GM21515 (cell line): ENCODE measurements around the gene PXDN.
"Not testable (repeated sequence)": the region's sequence is repeated elsewhere in the genome, so short reads cannot be mapped to it uniquely, and the experiment has no call there.

Source experiments
- ATAC-seq: cut with Tn5 transposase; IDR thresholded peaks from one replicate; pipeline ENCODE4 v1.9.1; 2021; ENCODE audit not compliant: unreplicated experiment

The PXDN gene, protein sequence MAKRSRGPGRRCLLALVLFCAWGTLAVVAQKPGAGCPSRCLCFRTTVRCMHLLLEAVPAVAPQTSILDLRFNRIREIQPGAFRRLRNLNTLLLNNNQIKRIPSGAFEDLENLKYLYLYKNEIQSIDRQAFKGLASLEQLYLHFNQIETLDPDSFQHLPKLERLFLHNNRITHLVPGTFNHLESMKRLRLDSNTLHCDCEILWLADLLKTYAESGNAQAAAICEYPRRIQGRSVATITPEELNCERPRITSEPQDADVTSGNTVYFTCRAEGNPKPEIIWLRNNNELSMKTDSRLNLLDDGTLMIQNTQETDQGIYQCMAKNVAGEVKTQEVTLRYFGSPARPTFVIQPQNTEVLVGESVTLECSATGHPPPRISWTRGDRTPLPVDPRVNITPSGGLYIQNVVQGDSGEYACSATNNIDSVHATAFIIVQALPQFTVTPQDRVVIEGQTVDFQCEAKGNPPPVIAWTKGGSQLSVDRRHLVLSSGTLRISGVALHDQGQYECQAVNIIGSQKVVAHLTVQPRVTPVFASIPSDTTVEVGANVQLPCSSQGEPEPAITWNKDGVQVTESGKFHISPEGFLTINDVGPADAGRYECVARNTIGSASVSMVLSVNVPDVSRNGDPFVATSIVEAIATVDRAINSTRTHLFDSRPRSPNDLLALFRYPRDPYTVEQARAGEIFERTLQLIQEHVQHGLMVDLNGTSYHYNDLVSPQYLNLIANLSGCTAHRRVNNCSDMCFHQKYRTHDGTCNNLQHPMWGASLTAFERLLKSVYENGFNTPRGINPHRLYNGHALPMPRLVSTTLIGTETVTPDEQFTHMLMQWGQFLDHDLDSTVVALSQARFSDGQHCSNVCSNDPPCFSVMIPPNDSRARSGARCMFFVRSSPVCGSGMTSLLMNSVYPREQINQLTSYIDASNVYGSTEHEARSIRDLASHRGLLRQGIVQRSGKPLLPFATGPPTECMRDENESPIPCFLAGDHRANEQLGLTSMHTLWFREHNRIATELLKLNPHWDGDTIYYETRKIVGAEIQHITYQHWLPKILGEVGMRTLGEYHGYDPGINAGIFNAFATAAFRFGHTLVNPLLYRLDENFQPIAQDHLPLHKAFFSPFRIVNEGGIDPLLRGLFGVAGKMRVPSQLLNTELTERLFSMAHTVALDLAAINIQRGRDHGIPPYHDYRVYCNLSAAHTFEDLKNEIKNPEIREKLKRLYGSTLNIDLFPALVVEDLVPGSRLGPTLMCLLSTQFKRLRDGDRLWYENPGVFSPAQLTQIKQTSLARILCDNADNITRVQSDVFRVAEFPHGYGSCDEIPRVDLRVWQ (N-terminal part only)

DNA sequence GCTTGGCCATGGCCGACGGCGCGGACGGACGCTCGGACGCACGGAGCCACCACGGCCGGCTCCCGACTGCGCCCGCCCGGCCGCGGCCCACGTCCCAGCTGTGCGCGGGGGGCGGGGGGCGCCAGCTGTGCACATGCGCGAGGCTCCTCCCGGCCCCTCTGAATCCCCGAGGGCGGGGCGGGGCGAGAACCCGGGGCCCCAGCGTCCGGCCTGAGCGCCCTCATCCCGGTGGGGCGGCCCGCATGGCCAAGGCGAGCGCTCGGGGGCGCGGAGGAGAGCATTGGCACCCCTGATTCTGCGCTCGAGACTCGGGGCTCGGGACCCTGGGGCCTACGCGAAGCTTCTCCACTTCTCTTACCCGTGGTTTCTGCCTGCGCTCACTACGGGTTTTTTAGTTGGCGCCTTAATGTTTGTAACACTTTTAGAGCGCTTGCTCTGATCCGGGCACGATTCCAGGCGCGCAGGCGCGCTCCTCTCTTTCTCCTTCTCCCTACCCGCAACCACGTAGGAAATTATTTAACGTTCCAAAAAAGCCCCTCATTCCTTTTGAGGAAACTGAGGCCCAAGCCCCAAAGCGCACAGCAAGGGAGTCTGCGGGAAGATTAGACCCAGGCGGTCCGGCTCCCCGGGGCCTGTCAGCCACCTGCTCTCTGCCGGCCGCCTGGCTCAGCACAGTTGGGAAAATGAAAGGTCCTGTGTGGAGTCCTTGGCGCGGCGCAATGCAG, at the start of gene PXDN:
PXDN (minus strand) TSS at position 70 of the 725 bp plus-strand sequence; CDS start at position 10, 60 bp downstream.
- ATAC-seq, result no peak

DNA sequence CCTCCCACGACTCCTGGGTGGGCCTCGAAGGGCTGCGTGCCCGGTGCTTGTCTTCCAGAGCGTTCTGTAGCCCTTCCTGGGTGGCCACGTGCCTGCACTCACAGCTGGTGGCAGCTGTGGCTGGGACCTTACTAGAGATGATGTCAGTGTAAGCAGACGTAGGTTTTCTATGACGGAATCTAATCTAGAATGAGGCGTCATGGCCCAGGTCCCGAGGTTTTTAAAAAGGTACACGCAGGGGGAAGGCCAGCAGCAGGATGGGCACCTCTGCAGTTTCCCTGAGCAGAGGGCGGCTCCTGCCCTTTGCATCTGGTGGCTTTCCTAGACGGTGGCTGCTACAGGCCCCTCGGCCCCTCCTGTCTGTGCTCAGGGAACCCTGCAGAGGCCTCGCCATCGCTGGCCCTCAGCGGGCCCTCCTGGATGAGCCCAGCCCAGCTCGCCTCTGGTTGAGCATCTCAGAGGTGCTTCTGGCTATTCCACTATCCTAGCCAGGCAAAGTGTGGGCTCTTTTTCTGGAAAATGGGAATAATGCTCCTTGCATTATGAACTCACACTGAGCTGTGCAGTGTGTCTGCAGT, 49.6 kb upstream of the PXDN start:
- ATAC-seq, result no peak

DNA sequence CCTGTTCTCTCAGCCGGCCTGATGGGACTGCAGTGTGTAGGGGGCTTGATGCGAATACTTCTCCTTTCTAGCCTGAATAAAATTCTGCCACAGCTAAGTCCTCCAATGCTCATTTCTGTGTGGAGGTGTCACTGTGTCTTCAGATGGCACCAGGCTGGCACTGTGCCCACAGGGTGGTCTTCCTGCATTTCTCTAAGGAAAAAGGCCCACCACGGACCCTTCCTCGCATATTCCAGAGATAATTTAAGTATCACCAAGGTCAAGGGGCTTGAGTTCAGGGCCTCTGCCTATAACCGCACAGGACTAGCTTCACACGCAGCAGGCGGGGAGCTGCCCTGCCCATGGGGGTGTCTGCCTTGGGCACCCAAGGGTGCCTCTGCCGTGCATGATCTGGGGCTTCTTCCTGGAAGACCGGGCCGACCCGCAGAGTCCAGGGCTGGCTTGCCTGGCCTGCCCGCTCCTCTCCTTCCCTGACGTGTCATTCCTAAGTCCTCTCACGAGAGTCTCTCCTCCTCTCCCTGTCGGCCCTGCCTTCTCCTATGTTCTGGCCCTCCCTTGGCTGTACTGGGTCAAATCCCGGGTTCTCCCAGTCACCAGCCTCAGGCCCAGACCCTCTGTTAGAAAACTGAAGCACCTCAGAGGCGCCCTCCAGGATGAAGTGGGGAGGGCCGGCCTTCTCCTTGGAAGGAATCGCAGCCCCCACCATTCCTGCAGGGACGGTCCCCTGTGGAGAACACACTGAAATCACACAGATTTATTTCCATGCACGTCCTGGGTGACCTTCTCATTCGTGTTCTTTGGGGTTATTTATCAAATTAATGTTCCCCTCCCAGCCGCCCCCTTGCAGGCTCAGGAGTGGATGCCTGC, 48.9 kb upstream of the PXDN start:
- ATAC-seq, result no peak

DNA sequence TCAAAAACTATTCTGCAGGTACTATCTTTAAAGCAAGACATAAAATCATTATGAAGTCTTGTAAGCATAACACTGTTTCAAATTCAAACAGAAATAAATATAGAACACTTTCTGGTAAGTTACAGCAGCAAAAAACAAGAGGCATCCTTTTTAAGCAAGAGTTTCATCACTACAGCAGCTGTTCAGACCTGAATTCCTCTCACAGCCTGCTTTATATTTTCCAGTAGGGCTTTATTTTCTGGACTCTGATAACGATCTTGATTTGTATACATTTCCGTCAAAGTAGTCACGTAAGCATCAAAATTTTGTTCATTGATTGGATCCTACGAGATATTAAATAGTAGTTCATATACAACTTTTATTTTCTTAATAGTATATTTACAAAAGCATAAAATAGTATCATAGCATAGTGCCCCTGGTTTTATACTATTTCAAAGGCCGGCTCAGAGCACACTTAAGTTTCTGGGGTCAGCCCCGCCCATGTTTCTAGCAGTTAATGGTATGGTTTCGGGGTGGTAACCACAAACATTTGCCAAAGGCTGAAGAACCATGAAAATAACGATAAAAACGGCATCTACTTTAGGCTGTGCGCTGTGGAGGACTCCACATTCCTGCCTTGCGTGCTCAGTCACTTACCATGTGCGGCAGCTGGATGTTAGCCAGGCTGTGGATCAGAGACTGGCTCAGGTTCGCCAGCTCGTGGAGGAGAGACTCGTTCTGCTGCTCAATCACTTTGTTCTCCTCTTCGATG, 47.5 kb upstream of the PXDN start:
- no peak for ATAC-seq

DNA sequence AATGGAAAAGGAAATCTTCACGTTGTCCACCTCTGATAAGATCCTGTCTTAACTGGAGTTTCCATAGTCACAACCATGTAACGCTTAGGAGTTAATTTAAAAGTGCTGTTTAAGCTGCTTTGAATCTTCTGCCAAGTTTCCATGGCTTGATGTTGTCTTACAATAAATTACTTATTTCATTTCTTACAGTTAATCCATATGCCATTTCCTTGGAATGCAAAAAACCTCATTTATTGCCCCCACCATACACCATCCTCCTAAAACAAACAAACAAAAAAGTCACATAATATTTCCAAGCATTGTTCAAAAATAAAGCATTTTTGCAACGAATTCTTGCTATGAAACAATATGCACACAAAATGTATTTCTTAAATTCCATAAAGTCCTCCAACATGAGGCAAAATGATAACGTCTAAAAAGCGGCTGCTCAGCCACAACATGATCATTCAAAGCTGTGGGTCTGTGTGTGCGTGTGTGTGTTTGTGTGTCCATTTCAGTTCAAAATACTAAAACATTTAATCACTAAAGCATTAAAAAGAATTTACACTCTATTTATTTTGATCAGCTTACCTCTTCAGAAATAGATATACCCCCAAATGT, 46.8 kb upstream of the PXDN start:
- no peak for ATAC-seq

DNA sequence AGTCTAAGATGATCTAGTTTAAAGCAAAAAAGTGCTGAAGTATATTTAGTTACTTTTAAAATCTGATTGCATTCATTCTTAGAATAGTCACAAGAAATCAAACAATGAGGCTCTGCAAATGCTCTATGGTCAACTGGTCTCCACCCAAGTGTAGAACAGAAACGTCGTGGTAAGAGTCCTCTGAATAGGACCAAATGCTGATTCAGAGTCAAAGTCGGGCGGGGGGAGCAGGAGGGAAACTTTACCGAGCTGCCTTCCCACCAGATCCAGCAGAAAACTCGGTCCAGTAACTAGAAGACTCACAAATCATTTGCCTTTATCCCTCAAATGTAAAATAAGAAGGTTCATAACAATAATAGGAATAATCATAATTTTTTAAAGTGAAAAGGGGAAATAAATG, 46.2 kb upstream of the PXDN start:
- ATAC-seq, result no peak

DNA sequence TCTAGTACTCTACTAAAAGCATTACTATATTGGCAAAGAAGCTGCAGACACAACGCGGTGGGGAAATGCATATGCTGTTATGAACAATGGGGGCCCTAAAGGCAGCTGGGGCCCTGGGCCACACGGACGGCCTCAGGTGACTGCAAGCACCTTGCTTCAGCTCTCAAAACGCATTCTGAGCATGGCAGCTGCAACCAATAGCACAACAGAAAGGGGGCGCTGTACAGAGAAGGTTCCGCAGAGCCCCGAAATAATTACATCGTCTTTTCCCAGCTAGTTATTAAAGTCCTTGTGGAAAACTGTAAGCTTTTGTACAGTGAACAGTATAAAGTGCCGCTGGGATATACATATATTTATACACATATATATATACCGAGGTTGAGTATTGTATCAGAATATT, 45.3 kb upstream of the PXDN start:
- no peak for ATAC-seq

DNA sequence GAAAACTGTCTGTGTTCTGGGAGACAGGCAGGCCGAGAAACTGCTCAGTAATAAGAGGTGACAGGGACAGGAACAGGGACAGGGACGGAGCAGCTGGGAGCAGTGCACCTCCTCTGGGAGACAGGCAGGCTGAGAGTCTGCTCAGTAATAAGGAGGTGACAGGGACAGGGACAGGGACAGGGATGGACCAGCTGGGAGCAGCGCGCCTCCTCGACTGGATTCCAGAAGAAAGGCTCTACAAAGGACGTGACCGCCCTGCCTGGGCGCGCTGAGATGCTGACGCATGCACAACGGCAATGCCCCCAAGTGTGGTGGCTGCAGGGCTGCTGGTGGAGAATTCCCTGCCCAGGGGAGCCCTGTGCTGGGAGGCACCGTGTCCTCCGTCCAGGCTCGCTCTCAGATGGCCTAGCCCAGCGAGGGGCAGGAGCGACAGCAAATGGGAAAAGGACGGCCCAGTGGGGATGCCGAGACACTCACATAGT, 44.2 kb upstream of the PXDN start:
- no peak for ATAC-seq

DNA sequence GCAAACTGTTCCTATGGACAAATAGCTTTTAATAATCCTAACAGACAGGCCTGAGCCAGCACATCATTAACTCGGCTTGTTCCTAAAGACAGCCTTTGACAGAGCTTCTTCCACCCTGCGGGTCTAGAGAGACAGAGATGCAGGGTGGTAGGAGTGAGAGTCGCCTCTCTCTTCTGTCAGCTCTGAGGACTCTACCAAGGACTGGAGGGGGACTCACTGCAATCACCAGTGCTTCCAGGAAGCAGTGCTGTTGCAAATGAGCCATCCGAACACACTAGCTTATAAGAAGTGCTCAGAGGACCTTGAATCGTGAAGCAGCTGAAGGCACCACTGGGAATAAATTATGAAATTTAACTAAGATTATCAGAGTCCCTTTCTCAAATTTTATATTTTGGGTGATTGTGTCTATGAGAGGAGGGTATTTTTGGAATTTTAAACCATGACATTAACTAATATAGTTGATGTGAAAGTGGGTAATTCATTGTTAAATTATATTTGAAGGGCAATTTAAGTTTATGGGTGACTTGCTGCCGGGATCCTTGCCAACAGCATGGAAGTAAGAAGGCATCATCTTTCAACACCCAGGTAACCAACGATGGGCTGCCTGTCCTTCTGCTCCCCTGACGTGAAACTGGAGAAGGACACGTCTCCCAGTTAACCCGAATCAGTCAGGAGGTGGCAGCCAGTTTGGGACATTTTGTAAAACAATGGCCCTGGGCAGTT, 43.6 kb upstream of the PXDN start:
- no peak for ATAC-seq

DNA sequence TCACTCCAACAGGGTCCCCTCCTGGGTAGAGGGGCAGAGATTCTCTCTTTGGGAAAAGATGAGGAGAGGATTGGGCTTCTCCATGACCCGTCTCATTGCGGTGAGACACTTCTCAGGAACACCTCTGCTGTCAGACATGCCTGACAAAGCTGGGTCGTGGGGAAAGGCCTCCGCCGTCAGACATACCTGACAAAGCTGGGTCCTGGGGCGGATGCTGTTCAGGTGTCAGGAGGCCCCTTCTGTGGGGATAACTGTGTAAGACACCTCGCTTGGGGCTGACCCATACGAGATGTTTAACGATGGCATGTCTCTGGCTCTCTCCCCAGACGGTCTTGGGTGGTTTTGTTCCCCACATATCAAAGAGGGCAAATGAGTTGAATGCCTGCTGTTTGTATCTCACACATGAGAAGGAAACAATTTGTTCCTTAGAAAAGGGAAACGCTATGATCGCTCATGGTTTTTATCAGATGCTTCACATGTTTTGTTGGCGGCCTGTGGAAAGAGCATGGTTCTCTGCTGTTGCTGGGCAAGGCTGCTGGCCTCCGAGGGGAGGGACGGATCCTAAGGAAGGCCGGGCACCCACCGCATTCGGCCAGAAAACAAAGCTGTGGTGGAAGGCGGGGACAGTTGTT, 40.8 kb upstream of the PXDN start:
- no peak for ATAC-seq

DNA sequence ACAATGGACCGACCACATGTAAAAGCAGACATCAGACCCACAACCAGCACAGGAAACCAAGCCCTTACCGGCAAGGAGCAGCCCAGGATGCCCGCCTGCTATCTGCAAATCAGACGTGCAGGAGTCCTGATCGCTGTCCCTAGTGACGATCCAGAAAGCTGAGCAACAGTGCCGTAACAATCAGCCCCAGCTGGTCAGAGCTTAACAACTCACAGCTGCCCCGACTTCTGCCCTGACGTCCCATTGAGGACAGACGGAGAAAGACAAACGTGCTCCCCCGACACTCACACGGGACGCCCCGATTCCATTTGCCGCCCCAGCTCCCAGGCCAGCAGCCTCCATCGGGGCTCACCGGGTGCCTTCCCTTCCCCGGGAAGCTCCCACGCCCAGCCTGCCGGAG, 39.8 kb upstream of the PXDN start:
- ATAC-seq, result no peak

DNA sequence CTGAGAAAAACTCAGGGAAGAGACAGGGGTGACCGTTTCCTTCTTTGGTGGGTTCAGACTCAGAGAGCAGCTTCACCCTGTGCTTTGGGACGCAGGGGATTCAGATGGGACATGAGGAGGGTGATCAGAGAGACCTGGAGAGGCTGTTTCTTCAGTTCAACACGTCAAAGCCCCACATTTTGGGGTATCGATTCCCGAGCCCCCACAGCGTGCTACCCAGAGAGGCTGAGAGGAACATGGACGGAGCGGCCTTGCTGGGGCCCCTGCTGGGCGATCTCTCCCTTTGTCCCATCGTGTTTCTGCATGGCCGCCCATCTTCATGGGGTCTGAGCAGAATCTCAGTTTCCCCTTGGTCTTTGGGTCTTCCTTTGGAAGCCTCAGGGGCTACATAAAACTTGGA, 38.2 kb upstream of the PXDN start:
- no peak for ATAC-seq

DNA sequence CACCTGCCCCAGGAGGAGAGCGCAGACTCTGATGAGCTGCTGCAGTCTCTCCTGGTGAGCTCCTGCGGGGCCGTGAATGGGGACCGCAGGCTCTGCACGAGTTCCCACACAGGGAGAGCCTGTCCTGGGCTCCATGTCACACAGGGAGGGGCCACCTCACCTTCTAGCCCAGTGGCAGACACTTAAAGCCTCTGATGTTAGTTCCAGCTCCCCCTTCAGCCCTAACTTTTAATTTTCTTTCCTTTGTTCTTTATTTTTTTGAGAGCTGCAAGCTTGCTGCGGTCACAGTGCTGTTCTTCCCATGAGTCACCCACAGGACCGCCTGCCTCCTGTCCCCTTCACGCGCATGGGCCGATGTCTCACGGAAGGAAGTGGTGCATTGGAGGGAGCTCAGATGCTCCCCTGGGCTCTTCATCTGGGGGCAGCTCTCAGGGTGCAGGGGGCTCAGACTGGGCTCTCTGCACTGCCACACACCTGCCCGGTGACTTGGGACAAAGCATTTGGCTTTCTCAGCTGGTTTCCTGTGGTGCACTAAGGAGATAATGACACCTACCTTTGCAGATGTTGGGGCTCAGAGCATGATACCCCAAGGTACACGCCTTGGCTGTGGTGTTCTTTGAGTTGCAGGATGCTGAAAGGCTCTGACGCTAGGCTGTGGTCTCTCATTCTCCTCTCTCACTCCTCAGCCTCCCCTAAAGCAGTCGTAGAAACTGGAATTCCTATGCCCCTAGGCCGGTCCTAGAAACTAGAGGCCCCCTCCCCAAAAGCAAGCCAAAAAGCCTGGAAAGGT, 37.2 kb upstream of the PXDN start:
- no peak for ATAC-seq

DNA sequence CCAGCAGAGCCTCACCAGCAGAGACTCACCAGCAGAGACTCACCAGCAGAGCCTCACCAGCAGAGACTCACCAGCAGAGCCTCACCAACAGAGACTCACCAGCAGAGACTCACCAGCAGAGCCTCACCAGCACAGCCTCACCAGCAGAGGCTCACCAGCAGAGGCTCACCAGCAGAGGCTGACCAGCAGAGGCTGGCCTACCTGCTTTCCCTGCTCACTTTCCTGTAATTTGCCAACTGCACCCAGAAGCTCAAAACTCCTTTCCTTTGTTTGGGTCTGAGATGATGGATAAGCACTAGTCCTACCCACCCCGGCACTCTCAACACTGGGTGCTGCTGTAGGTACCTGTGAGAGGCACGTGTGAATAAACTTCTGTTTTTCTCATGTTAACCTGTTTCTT, 36.4 kb upstream of the PXDN start:
- ATAC-seq, result no peak

DNA sequence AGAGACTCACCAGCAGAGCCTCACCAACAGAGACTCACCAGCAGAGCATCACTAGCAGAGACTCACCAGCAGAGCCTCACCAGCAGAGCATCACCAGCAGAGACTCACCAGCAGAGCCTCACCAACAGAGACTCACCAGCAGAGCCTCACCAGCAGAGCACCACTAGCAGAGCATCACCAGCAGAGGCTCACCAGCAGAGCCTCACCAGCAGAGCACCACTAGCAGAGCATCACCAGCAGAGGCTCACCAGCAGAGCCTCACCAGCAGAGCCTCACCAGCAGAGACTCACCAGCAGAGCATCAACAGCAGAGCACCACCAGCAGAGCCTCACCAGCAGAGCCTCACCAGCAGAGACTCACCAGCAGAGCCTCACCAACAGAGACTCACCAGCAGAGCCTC, 35.7 kb upstream of the PXDN start:
- not testable (repeated sequence) for ATAC-seq

DNA sequence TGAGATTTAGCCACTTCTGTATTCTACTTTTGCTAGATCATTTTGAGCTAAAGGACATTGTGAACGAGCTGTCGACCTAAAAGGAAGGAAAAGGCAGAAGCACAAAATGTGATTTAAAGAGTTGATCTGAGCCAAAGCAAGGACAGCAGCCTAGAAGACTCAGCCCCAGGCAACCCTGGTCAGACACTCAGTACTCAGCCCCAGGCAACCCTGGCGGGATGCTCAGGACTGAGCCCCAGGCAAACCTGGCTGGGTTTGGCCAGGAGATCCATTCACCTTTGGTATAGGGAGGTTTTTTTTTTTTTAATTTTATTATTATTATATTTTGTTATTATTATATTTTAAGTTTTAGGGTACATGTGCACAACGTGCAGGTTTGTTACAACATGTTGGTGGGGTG, 34.3 kb upstream of the PXDN start:
- no peak for ATAC-seq
